GM12873 (cell line): ENCODE data around the gene CLPSL2.

Experiments
- TF ChIP-seq, protein P1 (sequence below): IDR thresholded peaks from 2 replicates; pipeline ENCODE4 v1.5.1; 2012; ENCODE audit warnings: low read depth, mild to moderate bottlenecking, moderate library complexity, low read length, control low read depth; ENCODE audit not compliant: insufficient read depth; ENCODE audit errors: missing control alignments

The CLPSL2 gene

DNA sequence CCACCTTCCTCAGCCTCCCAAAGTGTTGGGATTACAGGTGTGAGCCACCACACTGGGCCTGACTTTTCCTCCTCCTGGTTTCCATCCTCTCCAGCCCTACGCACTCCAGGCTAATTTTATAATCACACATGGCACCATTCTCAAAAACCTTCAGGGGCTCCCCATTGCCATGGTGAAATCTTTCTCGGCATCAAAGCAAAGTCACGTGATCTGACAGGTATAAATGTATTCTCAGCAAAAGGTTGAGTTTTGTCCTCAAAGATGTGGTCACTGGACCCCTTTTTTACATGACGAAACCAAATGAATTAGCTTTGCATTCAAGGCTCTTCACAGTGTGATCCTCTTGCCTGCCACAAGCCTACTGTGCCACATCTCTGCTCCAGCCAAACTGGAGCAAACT lies 24.1 kb upstream of the CLPSL2 start:
- TF ChIP-seq, protein P1, sequence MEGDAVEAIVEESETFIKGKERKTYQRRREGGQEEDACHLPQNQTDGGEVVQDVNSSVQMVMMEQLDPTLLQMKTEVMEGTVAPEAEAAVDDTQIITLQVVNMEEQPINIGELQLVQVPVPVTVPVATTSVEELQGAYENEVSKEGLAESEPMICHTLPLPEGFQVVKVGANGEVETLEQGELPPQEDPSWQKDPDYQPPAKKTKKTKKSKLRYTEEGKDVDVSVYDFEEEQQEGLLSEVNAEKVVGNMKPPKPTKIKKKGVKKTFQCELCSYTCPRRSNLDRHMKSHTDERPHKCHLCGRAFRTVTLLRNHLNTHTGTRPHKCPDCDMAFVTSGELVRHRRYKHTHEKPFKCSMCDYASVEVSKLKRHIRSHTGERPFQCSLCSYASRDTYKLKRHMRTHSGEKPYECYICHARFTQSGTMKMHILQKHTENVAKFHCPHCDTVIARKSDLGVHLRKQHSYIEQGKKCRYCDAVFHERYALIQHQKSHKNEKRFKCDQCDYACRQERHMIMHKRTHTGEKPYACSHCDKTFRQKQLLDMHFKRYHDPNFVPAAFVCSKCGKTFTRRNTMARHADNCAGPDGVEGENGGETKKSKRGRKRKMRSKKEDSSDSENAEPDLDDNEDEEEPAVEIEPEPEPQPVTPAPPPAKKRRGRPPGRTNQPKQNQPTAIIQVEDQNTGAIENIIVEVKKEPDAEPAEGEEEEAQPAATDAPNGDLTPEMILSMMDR = no peak

DNA sequence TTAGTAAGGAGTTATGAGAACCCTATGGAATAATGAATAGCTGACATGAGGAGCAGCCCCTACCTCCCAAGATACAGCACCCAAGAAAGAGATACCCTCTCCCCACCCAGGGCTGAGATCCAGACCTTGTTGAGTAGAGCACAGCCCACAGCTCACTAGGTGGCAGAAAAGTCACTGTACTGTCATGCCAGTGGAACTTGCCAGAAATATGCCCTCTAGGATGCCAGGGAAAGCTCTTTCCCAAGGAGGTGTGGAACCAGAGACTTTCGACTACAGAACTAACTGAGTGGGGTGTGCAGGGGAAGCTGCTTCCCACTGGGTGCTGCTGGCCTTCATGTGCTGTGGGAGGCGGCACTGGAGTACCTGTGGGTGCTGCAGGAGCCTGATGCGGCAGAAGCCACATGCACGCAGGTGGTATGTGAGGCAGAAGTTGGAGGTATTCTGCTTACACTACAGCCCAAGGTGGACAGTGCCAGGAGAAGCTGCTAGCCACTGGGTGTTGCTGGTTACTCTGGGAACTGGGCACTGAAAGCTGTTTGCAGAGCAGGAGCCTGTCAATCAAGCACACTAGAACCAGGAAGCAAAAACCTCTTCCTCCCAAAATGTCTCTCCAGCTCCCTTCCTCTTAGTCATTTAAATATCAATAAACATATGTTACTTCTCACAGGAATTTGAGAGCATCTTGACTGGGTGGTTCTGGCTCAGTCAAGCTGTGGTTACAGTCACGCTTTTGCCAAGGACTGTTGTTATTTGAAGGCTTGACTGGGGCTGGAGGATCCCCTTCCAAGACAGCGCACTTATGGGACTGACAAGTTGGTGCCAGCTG lies 21.7 kb upstream of the CLPSL2 start:
- TF ChIP-seq, protein P1 = no peak

DNA sequence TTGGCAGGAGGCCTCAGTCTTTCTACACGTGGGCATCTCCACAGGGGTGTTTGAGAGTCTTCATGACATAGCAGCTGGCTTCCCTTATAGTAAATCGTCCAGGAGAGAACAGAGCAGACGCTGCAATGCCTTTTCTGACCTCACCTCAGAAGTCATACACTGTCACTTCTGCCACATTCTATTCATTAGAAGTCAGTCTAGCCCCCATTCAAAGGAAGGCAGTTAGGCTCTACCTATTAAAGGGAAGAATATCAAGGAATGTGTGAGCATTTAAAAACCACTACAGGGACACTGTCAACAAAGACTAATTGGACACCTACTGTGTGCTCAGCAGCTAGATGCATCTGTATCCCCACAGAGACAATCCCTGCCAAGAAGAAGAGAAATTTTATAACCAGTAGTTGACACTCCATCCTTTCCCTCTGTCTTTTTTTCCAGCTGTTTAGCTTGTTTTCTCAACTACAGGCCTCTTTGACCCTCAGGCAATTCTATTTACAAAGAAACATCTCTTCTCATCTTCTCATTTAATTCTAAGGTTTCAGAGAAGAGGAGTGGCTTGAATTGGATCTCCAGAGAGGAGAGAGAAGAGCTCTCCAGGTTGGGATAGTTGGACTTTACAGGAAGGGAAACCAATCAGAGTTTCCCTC lies 21.0 kb upstream of the CLPSL2 start:
- TF ChIP-seq, protein P1 = no peak

GRCh38 chr6:35757456-35758123 lies 18.8 kb upstream of the CLPSL2 start:
- TF ChIP-seq, protein P1 = peak; percentile 49

- TF ChIP-seq, protein P1 = no peak
Measured at GRCh38 chr6:35759426-35759825, 17.0 kb upstream of the CLPSL2 start.

DNA sequence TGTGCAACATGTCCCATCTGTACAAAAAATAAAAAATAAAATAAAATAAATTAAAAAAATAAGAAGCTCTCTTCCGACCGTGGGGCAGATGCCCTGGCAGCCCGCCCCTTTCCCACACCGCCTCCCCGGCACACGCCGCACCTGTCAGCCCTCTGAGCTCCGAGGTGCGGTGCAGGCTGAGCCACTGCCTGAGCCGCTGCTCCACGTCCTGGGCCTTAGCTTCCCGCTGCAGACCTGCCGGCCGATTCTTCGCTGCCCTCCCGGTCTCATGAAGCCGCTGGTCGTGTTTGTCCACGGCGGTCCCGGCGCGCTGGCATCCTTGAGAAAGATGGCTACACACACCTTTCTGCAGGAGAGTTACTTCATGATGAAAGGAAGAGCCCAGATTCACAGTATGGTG lies 10.7 kb upstream of the CLPSL2 start:
- TF ChIP-seq, protein P1 = no peak

DNA sequence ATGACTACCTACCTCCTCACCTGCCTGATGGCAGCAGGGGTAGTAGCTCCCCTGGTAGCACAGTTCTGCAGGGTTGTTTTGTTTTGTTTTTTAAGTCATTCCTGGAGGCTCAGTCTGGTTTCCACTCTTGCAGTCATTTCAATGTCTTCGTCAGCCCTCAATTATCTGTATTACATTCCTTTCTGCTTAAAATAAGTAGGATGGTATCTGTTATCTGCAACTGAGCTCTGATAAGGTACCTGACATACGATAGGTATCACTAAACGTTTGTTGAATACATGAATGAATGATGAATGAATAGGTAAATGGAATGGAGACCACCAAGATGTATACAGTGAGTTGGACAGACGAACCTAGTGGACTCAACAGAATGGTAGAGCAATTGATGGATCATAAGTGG lies 7.2 kb upstream of the CLPSL2 start:
- TF ChIP-seq, protein P1 = no peak
